Retinal pigment epithelial cell (primary cell): ENCODE data around the gene PAXX.

ENCODE experiments used
- DNase-seq: peaks from one replicate; pipeline ENCODE4 v3.0.0-alpha.2; 2010; ENCODE audit warnings: low read depth
- H3K4me3 ChIP-seq: 2 replicates; pipeline ENCODE4 v1.5.1; 2011; ENCODE audit warnings: mild to moderate bottlenecking, low read length, control low read depth, moderate library complexity
- CTCF ChIP-seq: conservative IDR thresholded peaks from 2 replicates; pipeline ENCODE4 v1.5.1; 2011; ENCODE audit warnings: low read depth, low read length, control low read depth, inconsistent platforms

Gene PAXX

DNA sequence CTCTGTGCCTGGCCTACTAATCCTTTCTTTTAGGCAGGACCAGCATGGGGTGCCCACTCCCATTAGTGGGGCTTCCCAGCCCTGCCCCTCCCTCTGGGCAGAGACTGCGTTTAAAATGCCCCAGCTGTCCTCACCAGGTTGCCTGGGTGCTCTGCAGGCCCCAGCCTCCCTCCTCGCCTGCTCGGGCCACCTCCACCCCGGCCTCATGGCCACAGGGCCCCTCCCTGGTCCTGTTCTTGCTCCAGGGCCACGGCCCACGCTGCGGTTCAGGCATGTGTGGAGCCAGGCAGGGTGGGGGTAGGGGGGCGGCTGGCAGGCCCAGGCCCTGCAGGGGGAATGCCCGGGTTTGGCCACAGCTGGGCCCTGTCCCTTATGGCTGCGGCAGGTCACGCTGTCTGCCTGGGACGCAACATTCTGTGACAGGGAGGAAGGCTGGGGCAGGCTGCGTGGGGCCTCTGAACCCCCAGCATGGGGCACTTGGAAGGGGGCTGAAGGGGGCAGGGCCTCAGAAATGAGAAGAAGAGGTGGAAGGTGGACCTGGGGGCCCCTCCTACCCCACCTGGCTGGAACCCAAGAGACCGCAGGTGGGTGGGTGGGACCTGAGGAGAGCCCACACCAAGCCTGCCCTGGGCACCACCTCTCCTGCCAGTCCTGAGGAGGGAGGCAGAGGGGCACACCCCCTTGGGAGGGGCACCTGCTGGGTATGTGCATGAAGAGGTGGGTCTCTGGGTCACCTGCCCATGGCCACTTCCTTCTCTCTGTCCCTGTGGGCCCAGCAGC, 40.5 kb upstream of the PAXX start, which contains the start of gene LCN12:
Gene LCN12, plus strand, starts transcription at position 733 of the 780 bp plus-strand sequence. CDS start 55 bp downstream, outside the sequence.
- DNase-seq: no peak
- no peak within 1 kb of the TSS for H3K4me3 ChIP-seq
- TF ChIP-seq CTCF: no peak

- no peak for TF ChIP-seq CTCF
- no peak overlapping the region for H3K4me3 ChIP-seq
- DNase-seq: no peak
Measured at GRCh38 chr9:136952321-136952850, 39.8 kb upstream of the PAXX start.

DNA sequence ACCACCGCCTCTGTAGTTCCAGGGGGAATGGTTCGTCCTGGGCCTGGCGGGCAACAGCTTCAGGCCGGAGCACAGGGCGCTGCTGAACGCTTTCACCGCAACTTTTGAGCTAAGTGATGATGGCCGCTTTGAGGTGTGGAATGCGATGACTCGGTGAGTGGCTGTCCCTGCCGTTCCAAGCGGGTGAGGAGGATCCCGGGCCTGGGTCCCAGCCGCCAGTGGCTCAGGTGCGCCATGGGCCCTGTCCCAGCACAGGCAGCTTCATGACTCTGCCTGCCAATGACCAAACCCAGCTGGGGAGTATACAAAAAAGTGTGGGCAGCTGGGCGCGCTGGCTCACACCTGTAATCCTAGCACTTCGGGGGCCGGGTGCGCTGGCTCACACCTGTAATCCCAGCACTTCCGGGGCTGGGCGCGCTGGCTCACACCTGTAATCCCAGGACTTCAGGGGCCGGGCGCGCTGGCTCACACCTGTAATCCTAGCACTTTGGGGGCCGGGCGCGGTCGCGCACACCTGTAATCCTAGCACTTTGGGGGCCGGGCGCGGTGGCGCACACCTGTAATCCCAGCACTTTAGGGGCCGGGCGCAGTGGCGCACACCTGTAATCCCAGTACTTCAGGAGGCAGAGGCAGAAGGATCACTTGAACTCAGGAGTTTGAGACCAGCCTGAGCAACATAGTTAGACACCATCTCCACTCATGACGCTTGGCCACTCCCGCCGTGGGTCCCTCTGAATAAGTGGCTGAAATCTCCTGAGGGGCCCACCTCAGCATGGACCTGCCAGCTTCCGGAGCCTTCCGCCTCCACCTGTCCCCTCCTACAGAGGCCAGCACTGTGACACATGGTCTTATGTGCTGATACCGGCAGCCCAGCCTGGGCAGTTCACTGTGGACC, 39.1 kb upstream of the PAXX start:
- no peak for DNase-seq
- no peak overlapping the region for H3K4me3 ChIP-seq
- no peak for TF ChIP-seq CTCF

DNA sequence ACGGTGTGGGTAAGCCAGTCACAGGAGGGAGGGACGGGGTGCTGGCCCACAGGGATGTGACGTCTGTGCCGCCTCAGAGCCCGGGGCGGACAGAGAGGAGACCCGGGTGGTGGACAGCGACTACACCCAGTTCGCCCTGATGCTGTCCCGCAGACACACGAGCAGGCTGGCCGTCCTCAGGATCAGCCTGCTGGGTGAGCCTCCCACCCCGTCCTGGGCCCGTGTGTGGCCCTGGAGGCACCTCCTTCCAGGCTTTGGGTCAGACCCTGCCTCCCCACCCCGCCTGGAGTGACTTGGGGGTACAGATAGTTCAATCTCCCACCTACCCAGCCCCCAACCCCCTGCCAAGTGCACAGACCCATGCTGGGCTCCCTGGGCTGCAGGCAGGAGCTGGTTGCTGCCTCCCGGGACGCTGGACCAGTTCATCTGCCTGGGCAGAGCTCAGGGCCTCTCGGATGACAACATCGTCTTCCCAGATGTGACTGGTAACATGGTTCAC, 38.4 kb upstream of the PAXX start:
- no peak for TF ChIP-seq CTCF
- no peak overlapping the region for H3K4me3 ChIP-seq
- no peak for DNase-seq

GRCh38 chr9:136954270-136955083, 37.7 kb upstream of the PAXX start:
- no peak for TF ChIP-seq CTCF
- DNase-seq: no peak
- no peak overlapping the region for H3K4me3 ChIP-seq

- no peak for DNase-seq
- no peak for TF ChIP-seq CTCF
- no peak overlapping the region for H3K4me3 ChIP-seq
Measured at GRCh38 chr9:136955202-136955942, 36.9 kb upstream of the PAXX start.
